ENCODE data around the gene FRMPD4. TPM values are rescaled to one million over a fixed set of nuclear protein-coding genes. Genes with fewer than 3 reads are reported as not detected.

The FRMPD4 gene
- total and polyA plus RNA-seq, 2 donors (not counting 3 experiments of a cell fraction or from before 2014, with no cell fraction given), result not detected

GRCh38 chrX:12719837-12720236 is 581.6 kb downstream of the FRMPD4 start:
- H3K4me2 ChIP-seq (ENCODE audit: insufficient read depth, low read length), result no peak overlapping the region
- dilution Hi-C loops (cut with MboI; ENCODE audit: extremely low pct_ligation_motif_present, low sequenced_read_pairs) (no loop called here), intact Hi-C loops (cut with micrococcal nuclease) (no loop called here)
- no peaks in the 10 kb centered on the region for H3K4me1 ChIP-seq (ENCODE audit: control insufficient read depth, extremely low read depth, insufficient read depth, low read length)
- TF ChIP-seq FOS (IDR thresholded peaks at IDR 0.05; ENCODE audit: borderline replicate concordance, insufficient read depth, low read length) (no peak), JUN (IDR thresholded peaks at IDR 0.05; ENCODE audit: borderline replicate concordance, insufficient read depth, insufficient read length, low read depth) (no peak), MYC (IDR thresholded peaks at IDR 0.05; ENCODE audit: low read depth, low read length) (no peak), POLR2AphosphoS5 (IDR thresholded peaks at IDR 0.05; ENCODE audit: insufficient read depth, low read depth, low read length) (no peak), EZH2 (IDR thresholded peaks at IDR 0.05; ENCODE audit: borderline replicate concordance, low read depth, low read length, severe bottlenecking) (no peak), POLR2A (IDR thresholded peaks at IDR 0.05; ENCODE audit: low read depth, low read length) (no peak), GATA2 (IDR thresholded peaks at IDR 0.05; ENCODE audit: insufficient read depth, insufficient read length, low read depth, low read length) (no peak), CTCF (IDR thresholded peaks at IDR 0.05; ENCODE audit: extremely low read depth in 1 of 2, insufficient read depth in 1 of 2, low read depth in 1 of 2, low read length in 2 of 2) (no peak), MAX (IDR thresholded peaks at IDR 0.05; ENCODE audit: insufficient read depth, insufficient read length) (no peak)
- H3K27me3 ChIP-seq (ENCODE audit: control insufficient read depth in 2 of 2, insufficient read depth in 2 of 2, low read length in 2 of 2), result no peaks in the 10 kb centered on the region
- H3K36me3 ChIP-seq (ENCODE audit: control insufficient read depth in 2 of 2, extremely low read depth in 1 of 2, insufficient read depth in 2 of 2, low read length in 2 of 2), result no peaks in the 10 kb centered on the region
- no peak overlapping the region for H3K27ac ChIP-seq (ENCODE audit: insufficient read depth, low read depth, low read length)
- FAIRE-seq (no peak), DNase-seq (ENCODE audit: low read depth, low spot score) (no peak)
- BruUV-seq (replicated peaks), result no TSS peak
- H3K4me3 ChIP-seq (replicated peaks in 1 of 3; ENCODE audit: insufficient read depth in 1 of 3, low read depth in 1 of 3, low read length in 3 of 3), result no peak overlapping the region
- no peaks in the 10 kb centered on the region for H3K9me3 ChIP-seq (replicated peaks; ENCODE audit: control insufficient read depth, insufficient read depth, low read length)
- H2AFZ ChIP-seq (ENCODE audit: low read depth, low read length), result no peak overlapping the region
- H3K9ac ChIP-seq (replicated peaks; ENCODE audit: extremely low read depth, insufficient read depth, low read length), result no peak overlapping the region
- no peaks in the 10 kb centered on the region for H4K20me1 ChIP-seq (replicated peaks; ENCODE audit: control insufficient read depth, extremely low read depth, insufficient read depth, low read length)
- H3K9me1 ChIP-seq (replicated peaks; ENCODE audit: control insufficient read depth, extremely low read depth, insufficient read depth, low read length), result no peaks in the 10 kb centered on the region
- no peaks in the 10 kb centered on the region for H3K79me2 ChIP-seq (ENCODE audit: control insufficient read depth, insufficient read depth, low read length)
- ChIA-PET CTCF (no interaction called here), POLR2A (no interaction called here)
